Activated T-helper 17 cell treated with anti-CD3 and anti-CD28 coated beads, Interleukin-2, amount 50 U/mL, for 72 hours (primary cell): ENCODE data around the gene CWC27. TPM values are rescaled to one million over a fixed set of nuclear protein-coding genes. Genes with fewer than 3 reads are reported as not detected.

Source experiments
- ATAC-seq: fragments of 150-1000 bp; cut with Tn5 transposase; replicated peaks from 2 replicates; pipeline ENCODE4 v1.10.0; 2021; ENCODE audit warnings: mild to moderate bottlenecking, moderate library complexity
- H3K27ac Mint-ChIP-seq: one replicate; pipeline ENCODE4 v1.8.0; 2022; ENCODE audit warnings: mixed read lengths
- H3K27me3 Mint-ChIP-seq: one replicate; pipeline ENCODE4 v1.8.0; 2022; ENCODE audit warnings: mixed read lengths
- H3K36me3 Mint-ChIP-seq: one replicate; pipeline ENCODE4 v1.8.0; 2022; ENCODE audit warnings: low read depth, mild to moderate bottlenecking, mixed read lengths
- H3K4me1 Mint-ChIP-seq: one replicate; pipeline ENCODE4 v1.8.0; 2022; ENCODE audit warnings: mixed read lengths
- H3K4me3 Mint-ChIP-seq: one replicate; pipeline ENCODE4 v1.8.0; 2022; ENCODE audit warnings: mild to moderate bottlenecking, mixed read lengths
- H3K9me3 Mint-ChIP-seq: one replicate; pipeline ENCODE4 v1.8.0; 2022; ENCODE audit warnings: mixed read lengths
- total RNA-seq, 2 donors: library from RNA; stranded (reverse); gene quantifications; one replicate each; pipeline ENCODE4 v1.2.3, GENCODE V29; 2022

CWC27 gene
- total RNA-seq, 2 donors from 2014 or later, result 26.7 to 32.5 TPM

- Mint-ChIP-seq H3K36me3 (peaks cover 3% of the 10 kb centered on the region), H3K4me3 (no peak overlapping the region), H3K27ac (no peak overlapping the region), H3K27me3 (no peaks in the 10 kb centered on the region), H3K9me3 (no peaks in the 10 kb centered on the region), H3K4me1 (peaks cover 12% of the 10 kb centered on the region)
- ATAC-seq, result no peak
Observed at GRCh38 chr5:65022932-65023331, 254.2 kb downstream of the CWC27 start.

GRCh38 chr5:65024681-65025080, 256.0 kb downstream of the CWC27 start:
- no peak overlapping the region for H3K4me3 Mint-ChIP-seq
- H3K27ac Mint-ChIP-seq, result no peak overlapping the region
- no peaks in the 10 kb centered on the region for H3K27me3 Mint-ChIP-seq
- H3K36me3 Mint-ChIP-seq, result no peaks in the 10 kb centered on the region
- H3K9me3 Mint-ChIP-seq, result no peaks in the 10 kb centered on the region
- no peak for ATAC-seq
- H3K4me1 Mint-ChIP-seq, result peaks cover 12% of the 10 kb centered on the region

- Mint-ChIP-seq H3K4me1 (peaks cover 12% of the 10 kb centered on the region), H3K27ac (peak overlapping the region; percentile 88), H3K4me3 (peak overlapping the region; percentile 40), H3K27me3 (no peaks in the 10 kb centered on the region), H3K9me3 (no peaks in the 10 kb centered on the region), H3K36me3 (no peaks in the 10 kb centered on the region)
- peak; percentile 78 for ATAC-seq
Observed at GRCh38 chr5:65026816-65027548, 258.3 kb downstream of the CWC27 start.

- Mint-ChIP-seq H3K4me3 (no peak overlapping the region), H3K27ac (no peak overlapping the region), H3K4me1 (peaks cover 12% of the 10 kb centered on the region), H3K27me3 (no peaks in the 10 kb centered on the region), H3K36me3 (no peaks in the 10 kb centered on the region), H3K9me3 (peaks cover 3% of the 10 kb centered on the region)
- no peak for ATAC-seq
Observed at GRCh38 chr5:65029178-65029577, 260.4 kb downstream of the CWC27 start.

GRCh38 chr5:65030056-65030455, 261.3 kb downstream of the CWC27 start:
- no peaks in the 10 kb centered on the region for H3K27me3 Mint-ChIP-seq
- peaks cover 3% of the 10 kb centered on the region for H3K9me3 Mint-ChIP-seq
- H3K4me3 Mint-ChIP-seq, result no peak overlapping the region
- no peak for ATAC-seq
- H3K27ac Mint-ChIP-seq, result no peak overlapping the region
- peaks cover 12% of the 10 kb centered on the region for H3K4me1 Mint-ChIP-seq
- no peaks in the 10 kb centered on the region for H3K36me3 Mint-ChIP-seq

GRCh38 chr5:65032250-65032649, 263.5 kb downstream of the CWC27 start:
- Mint-ChIP-seq H3K27me3 (no peaks in the 10 kb centered on the region), H3K4me3 (no peak overlapping the region), H3K9me3 (peaks cover 3% of the 10 kb centered on the region), H3K27ac (no peak overlapping the region), H3K36me3 (no peaks in the 10 kb centered on the region), H3K4me1 (peaks cover 8% of the 10 kb centered on the region)
- ATAC-seq, result no peak

GRCh38 chr5:65034029-65034812, 265.5 kb downstream of the CWC27 start:
- Mint-ChIP-seq H3K4me1 (peaks cover 14% of the 10 kb centered on the region), H3K4me3 (peak overlapping the region; percentile 71), H3K27me3 (no peaks in the 10 kb centered on the region), H3K36me3 (no peaks in the 10 kb centered on the region), H3K27ac (peak overlapping the region; percentile 80), H3K9me3 (peaks cover 3% of the 10 kb centered on the region)
- ATAC-seq, result no peak

GRCh38 chr5:65034813-65035209, 266.1 kb downstream of the CWC27 start:
- peaks cover 14% of the 10 kb centered on the region for H3K4me1 Mint-ChIP-seq
- H3K27ac Mint-ChIP-seq, result peak overlapping the region; percentile 80
- no peaks in the 10 kb centered on the region for H3K27me3 Mint-ChIP-seq
- H3K4me3 Mint-ChIP-seq, result peak overlapping the region; percentile 71
- ATAC-seq, result no peak
- H3K36me3 Mint-ChIP-seq, result no peaks in the 10 kb centered on the region
- peaks cover 3% of the 10 kb centered on the region for H3K9me3 Mint-ChIP-seq

- Mint-ChIP-seq H3K4me3 (peak overlapping the region; percentile 71), H3K4me1 (peaks cover 14% of the 10 kb centered on the region), H3K9me3 (peaks cover 3% of the 10 kb centered on the region), H3K27ac (peak overlapping the region; percentile 80), H3K27me3 (no peaks in the 10 kb centered on the region), H3K36me3 (no peaks in the 10 kb centered on the region)
- ATAC-seq, result peak; percentile 94
Observed at GRCh38 chr5:65035211-65036206, 266.8 kb downstream of the CWC27 start.

GRCh38 chr5:65037831-65038815, 269.4 kb downstream of the CWC27 start:
- Mint-ChIP-seq H3K27ac (no peak overlapping the region), H3K27me3 (no peaks in the 10 kb centered on the region), H3K36me3 (no peaks in the 10 kb centered on the region), H3K9me3 (no peaks in the 10 kb centered on the region), H3K4me1 (peaks cover 14% of the 10 kb centered on the region), H3K4me3 (peak overlapping the region; percentile 71)
- no peak for ATAC-seq

GRCh38 chr5:65041296-65042158, 272.8 kb downstream of the CWC27 start:
- ATAC-seq, result peak; percentile 65
- Mint-ChIP-seq H3K9me3 (no peaks in the 10 kb centered on the region), H3K4me1 (peaks cover 8% of the 10 kb centered on the region), H3K27ac (no peak overlapping the region), H3K4me3 (no peak overlapping the region), H3K36me3 (no peaks in the 10 kb centered on the region), H3K27me3 (no peaks in the 10 kb centered on the region)

GRCh38 chr5:65043843-65044359, 275.2 kb downstream of the CWC27 start:
- Mint-ChIP-seq H3K36me3 (no peaks in the 10 kb centered on the region), H3K4me1 (no peaks in the 10 kb centered on the region), H3K27ac (no peak overlapping the region), H3K4me3 (no peak overlapping the region), H3K9me3 (no peaks in the 10 kb centered on the region), H3K27me3 (no peaks in the 10 kb centered on the region)
- ATAC-seq, result no peak
